HL-60 (cell line): ENCODE data around the gene NPTX2.

ENCODE experiments used
- DNase-seq, 2 experiments: peaks; one replicate each; pipeline ENCODE4 v3.0.0-alpha.2; 2010 to 2020; ENCODE audit warnings: low read depth in 1 of 2, low spot score in 1 of 2
- H3K27ac ChIP-seq: fragments of 250-450 bp; sonication (Bioruptor Pico); replicated peaks from 2 replicates; pipeline ENCODE4 v1.5.1; 2020; ENCODE audit warnings: mild to moderate bottlenecking, moderate library complexity
- H3K27me3 ChIP-seq: fragments of 250-450 bp; sonication (Bioruptor Pico); 2 replicates; pipeline ENCODE4 v1.5.1; 2021; ENCODE audit warnings: mild to moderate bottlenecking, moderate library complexity; ENCODE audit not compliant: insufficient read depth, poor library complexity, severe bottlenecking
- H3K4me3 ChIP-seq: replicated peaks from 2 replicates; pipeline ENCODE4 v1.5.1; 2011; ENCODE audit warnings: mild to moderate bottlenecking, control low read depth, low read length; ENCODE audit not compliant: insufficient read depth
- GABPA ChIP-seq: IDR thresholded peaks from 2 replicates; pipeline ENCODE4 v1.6.1; 2012; ENCODE audit warnings: low read depth
- POLR2AphosphoS5 ChIP-seq: IDR thresholded peaks from 2 replicates; pipeline ENCODE4 v1.6.1; 2012; ENCODE audit warnings: low read depth
- REST ChIP-seq: IDR thresholded peaks from 2 replicates; pipeline ENCODE4 v1.6.1; 2012; ENCODE audit warnings: low read depth; ENCODE audit not compliant: insufficient replicate concordance
- SPI1 ChIP-seq: IDR thresholded peaks from 2 replicates; pipeline ENCODE4 v1.6.1; 2012; ENCODE audit warnings: low read depth, mild to moderate bottlenecking, borderline replicate concordance
- TF ChIP-seq, protein P1 (sequence below): IDR thresholded peaks from one replicate; pipeline ENCODE4 v1.5.1; 2011; ENCODE audit warnings: low read length, control low read depth, inconsistent platforms; ENCODE audit not compliant: insufficient read depth

NPTX2 gene

GRCh38 chr7:98613601-98614425 is 3.3 kb upstream of the NPTX2 start:
- no peak overlapping the region for H3K27ac ChIP-seq
- no peak overlapping the region for H3K4me3 ChIP-seq
- no peak for DNase-seq
- TF ChIP-seq REST: peak; percentile 97
- TF ChIP-seq, protein P1, sequence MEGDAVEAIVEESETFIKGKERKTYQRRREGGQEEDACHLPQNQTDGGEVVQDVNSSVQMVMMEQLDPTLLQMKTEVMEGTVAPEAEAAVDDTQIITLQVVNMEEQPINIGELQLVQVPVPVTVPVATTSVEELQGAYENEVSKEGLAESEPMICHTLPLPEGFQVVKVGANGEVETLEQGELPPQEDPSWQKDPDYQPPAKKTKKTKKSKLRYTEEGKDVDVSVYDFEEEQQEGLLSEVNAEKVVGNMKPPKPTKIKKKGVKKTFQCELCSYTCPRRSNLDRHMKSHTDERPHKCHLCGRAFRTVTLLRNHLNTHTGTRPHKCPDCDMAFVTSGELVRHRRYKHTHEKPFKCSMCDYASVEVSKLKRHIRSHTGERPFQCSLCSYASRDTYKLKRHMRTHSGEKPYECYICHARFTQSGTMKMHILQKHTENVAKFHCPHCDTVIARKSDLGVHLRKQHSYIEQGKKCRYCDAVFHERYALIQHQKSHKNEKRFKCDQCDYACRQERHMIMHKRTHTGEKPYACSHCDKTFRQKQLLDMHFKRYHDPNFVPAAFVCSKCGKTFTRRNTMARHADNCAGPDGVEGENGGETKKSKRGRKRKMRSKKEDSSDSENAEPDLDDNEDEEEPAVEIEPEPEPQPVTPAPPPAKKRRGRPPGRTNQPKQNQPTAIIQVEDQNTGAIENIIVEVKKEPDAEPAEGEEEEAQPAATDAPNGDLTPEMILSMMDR: no peak
- H3K27me3 ChIP-seq: peaks cover 5% of the 10 kb centered on the region

DNA sequence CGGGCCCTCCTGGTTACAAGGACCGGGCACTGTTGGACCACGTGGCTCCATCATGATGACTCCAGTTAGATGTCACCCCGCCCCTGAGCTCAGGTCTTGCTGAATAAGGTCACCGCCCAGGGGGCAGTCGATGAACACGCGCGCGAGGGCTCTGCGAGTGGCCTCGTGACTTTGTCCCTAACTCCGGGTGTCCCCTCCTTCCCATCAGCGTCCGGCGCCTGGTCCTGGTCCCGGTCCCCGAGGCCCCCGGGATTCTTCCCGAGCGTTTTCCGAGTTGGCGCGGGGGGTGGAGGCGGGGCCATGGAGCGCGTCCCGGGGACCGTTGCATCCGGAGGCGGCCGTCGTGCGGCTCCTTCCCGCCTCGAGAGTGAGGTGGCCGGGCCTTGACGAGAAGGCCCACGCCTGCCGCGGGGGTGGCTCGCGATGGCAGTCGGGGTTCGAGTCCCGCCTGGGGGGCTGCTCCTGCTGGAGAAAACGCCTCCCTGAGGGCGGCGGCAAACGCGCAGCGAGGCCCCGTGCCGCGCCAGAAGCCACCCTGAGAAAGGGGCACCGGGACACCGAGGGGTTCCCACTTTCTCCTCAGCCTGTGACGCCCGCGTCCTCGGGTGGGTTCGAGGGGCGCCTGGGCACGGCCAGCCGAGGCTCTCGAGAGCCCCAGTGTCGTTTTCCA is 569 bp upstream of the NPTX2 start:
- H3K27me3 ChIP-seq: peaks cover 8% of the 10 kb centered on the region
- no peak overlapping the region for H3K27ac ChIP-seq

GRCh38 chr7:98617960-98618418 is 904 bp downstream of the NPTX2 start:
- peaks cover 8% of the 10 kb centered on the region for H3K27me3 ChIP-seq
- TF ChIP-seq REST: no peak
- TF ChIP-seq SPI1: no peak
- TF ChIP-seq, protein P1: no peak
- no peak for TF ChIP-seq POLR2AphosphoS5
- no peak for TF ChIP-seq GABPA
- no peak for DNase-seq

More for the DNA sequence above, 569 bp upstream of the NPTX2 start:
- DNase-seq: no peak
- no peak for TF ChIP-seq POLR2AphosphoS5
- TF ChIP-seq GABPA: no peak
- no peak for TF ChIP-seq REST
- TF ChIP-seq SPI1: no peak
- TF ChIP-seq, protein P1: no peak
- no peak overlapping the region for H3K4me3 ChIP-seq

More at GRCh38 chr7:98617960-98618418, 904 bp downstream of the NPTX2 start:
- H3K4me3 ChIP-seq: no peak overlapping the region
- no peak overlapping the region for H3K27ac ChIP-seq
